AG04450 (cell line): Measurements from ENCODE around the gene TMEM255A. TPM values are rescaled to one million over a fixed set of nuclear protein-coding genes. Genes with fewer than 3 reads are reported as not detected.

ENCODE experiments used
- CTCF ChIA-PET: fragments of 300-600, 350-600 bp; formaldehyde crosslinking; extraction: SDS; loops from one replicate; lab custom pipeline; 2022; ENCODE audit warnings: antibody characterized with exemption, inconsistent platforms; lab: Charles Lee
- POLR2A ChIA-PET: fragments of 350-600 bp; formaldehyde crosslinking; extraction: SDS; loops from one replicate; lab custom pipeline; 2021; ENCODE audit warnings: antibody characterized with exemption, inconsistent platforms; lab: Yijun Ruan, JAX
- DNase-seq: peaks from one replicate; pipeline ENCODE4 v3.0.0-alpha.2; 2011; ENCODE audit warnings: low read depth, low spot score
- H3K27ac ChIP-seq: one replicate; pipeline ENCODE4 v1.5.1; 2012; ENCODE audit warnings: low read depth, low read length, control low read depth
- H3K27me3 ChIP-seq: one replicate; pipeline ENCODE4 v1.6.0; 2012; ENCODE audit warnings: low read length; ENCODE audit not compliant: control insufficient read depth, insufficient read depth
- H3K4me3 ChIP-seq: 2 replicates; pipeline ENCODE4 v1.5.1; 2011; ENCODE audit warnings: mild to moderate bottlenecking, low read depth, low read length, control low read depth
- H3K9me3 ChIP-seq: 2 replicates; pipeline ENCODE4 v1.5.1; 2012; ENCODE audit warnings: low read length; ENCODE audit not compliant: control insufficient read depth, insufficient read depth
- CTCF ChIP-seq: IDR thresholded peaks from 2 replicates; pipeline ENCODE4 v1.5.1; 2011; ENCODE audit warnings: low read depth, low read length, control low read depth, inconsistent platforms
- polyA plus RNA-seq: library from polyadenylated mRNA; depleted of rRNA; stranded (reverse); fragments of >200 nt; gene quantifications from 2 replicates; pipeline ENCODE4 v1.2.3, GENCODE V29; 2011

TMEM255A gene
- polyA plus RNA-seq, 1 experiment = 0.04 TPM

GRCh38 chrX:120301497-120301896 is 9.8 kb downstream of the TMEM255A start:
- ChIA-PET POLR2A (no interaction called here), CTCF (no interaction called here)
- Histone ChIP-seq H3K9me3 (no peaks in the 10 kb centered on the region), H3K4me3 (no peak overlapping the region), H3K27me3 (no peaks in the 10 kb centered on the region), H3K27ac (no peak overlapping the region)
- TF ChIP-seq CTCF = no peak
- DNase-seq = no peak

- ChIA-PET POLR2A (no interaction called here), CTCF (no interaction called here)
- H3K27ac ChIP-seq = no peak overlapping the region
- DNase-seq = no peak
- H3K27me3 ChIP-seq = no peaks in the 10 kb centered on the region
- H3K9me3 ChIP-seq = no peaks in the 10 kb centered on the region
- no peak overlapping the region for H3K4me3 ChIP-seq
- no peak for TF ChIP-seq CTCF
Observed at GRCh38 chrX:120299928-120300327, 11.3 kb downstream of the TMEM255A start.

- no peak for DNase-seq
- no peak overlapping the region for H3K4me3 ChIP-seq
- H3K9me3 ChIP-seq = no peaks in the 10 kb centered on the region
- ChIA-PET POLR2A (no interaction called here), CTCF (interaction anchor here (0.7 to 1.5 kb wide), 2 partner anchors 21 to 48 kb away, joined by 3 to 4 read pairs; partner anchors contain the start of gene ZBTB33)
- no peak overlapping the region for H3K27ac ChIP-seq
- no peak for TF ChIP-seq CTCF
- no peaks in the 10 kb centered on the region for H3K27me3 ChIP-seq
Observed at GRCh38 chrX:120297923-120298322, 13.3 kb downstream of the TMEM255A start.

- ChIA-PET CTCF (no interaction called here), POLR2A (no interaction called here)
- H3K27me3 ChIP-seq = no peaks in the 10 kb centered on the region
- no peak overlapping the region for H3K27ac ChIP-seq
- no peak for DNase-seq
- no peak overlapping the region for H3K4me3 ChIP-seq
- TF ChIP-seq CTCF = no peak
- H3K9me3 ChIP-seq = no peaks in the 10 kb centered on the region
Observed at GRCh38 chrX:120294651-120295050, 16.6 kb downstream of the TMEM255A start.

GRCh38 chrX:120293015-120293414 is 18.2 kb downstream of the TMEM255A start:
- Histone ChIP-seq H3K27me3 (no peaks in the 10 kb centered on the region), H3K9me3 (no peaks in the 10 kb centered on the region), H3K4me3 (no peak overlapping the region), H3K27ac (no peak overlapping the region)
- ChIA-PET CTCF (no interaction called here), POLR2A (no interaction called here)
- no peak for TF ChIP-seq CTCF
- DNase-seq = no peak
